BE2C (cell line): ENCODE results near the gene NEK3.
A peak's percentile ranks its signal among the peaks of the same experiment; 100 is the strongest.
"Not testable (repeated sequence)": the region's sequence is repeated elsewhere in the genome, so short reads cannot be mapped to it uniquely, and the experiment has no call there.

Experiments
- DNase-seq: peaks from one replicate; pipeline ENCODE4 v3.0.0-alpha.2; 2020
- H3K27me3 ChIP-seq: fragments of 250-450 bp; sonication (Bioruptor Pico); 2 replicates; pipeline ENCODE4 v1.5.1; 2020; ENCODE audit warnings: mild to moderate bottlenecking
- H3K36me3 ChIP-seq: fragments of 250-450 bp; sonication (Bioruptor Pico); 2 replicates; pipeline ENCODE4 v1.5.1; 2020; ENCODE audit warnings: mild to moderate bottlenecking
- H3K4me1 ChIP-seq: fragments of 250-450 bp; sonication (Bioruptor Pico); 2 replicates; pipeline ENCODE4 v1.5.1; 2020
- H3K4me3 ChIP-seq: 2 replicates; pipeline ENCODE4 v1.5.1; 2011; ENCODE audit warnings: low read depth, low read length
- H3K9me3 ChIP-seq: fragments of 250-450 bp; sonication (Bioruptor Pico); 2 replicates; pipeline ENCODE4 v1.5.1; 2020
- CTCF ChIP-seq: IDR thresholded peaks from 2 replicates; pipeline ENCODE4 v1.5.1; 2012; ENCODE audit warnings: mild to moderate bottlenecking, low read depth, low read length

The NEK3 gene

DNA sequence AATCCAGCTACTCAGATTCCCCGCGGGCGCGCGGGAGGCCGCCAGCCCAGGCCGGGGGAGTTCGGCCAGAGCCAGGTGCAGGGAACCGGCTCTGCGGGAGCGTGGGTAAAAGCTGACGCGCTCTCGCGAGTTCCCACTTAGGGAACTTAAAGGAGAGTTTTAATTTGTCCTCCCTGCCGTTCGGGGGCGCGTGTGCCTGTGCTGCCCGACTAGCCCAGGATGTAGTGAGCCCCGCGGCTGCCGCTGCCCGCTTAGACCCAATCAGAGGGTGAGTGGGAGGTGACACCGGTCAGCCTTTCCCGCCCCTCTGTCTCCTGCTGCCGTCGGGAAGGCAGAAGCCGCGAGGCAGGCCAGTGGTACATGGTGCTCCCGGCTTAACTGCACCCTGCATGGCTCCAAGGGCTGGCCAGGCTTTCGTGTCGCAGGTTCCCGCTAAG, 36.0 kb upstream of the NEK3 start:
- TF ChIP-seq CTCF, result no peak
- DNase-seq, result no peak
- Histone ChIP-seq H3K27me3 (no peaks in the 10 kb centered on the region), H3K9me3 (no peaks in the 10 kb centered on the region), H3K4me3 (no peak overlapping the region), H3K4me1 (no peaks in the 10 kb centered on the region), H3K36me3 (0 out of 2 replicates have a peak, but pooled peaks cover under 1% of the 10 kb centered on the region)

GRCh38 chr13:52194184-52194868, 34.9 kb upstream of the NEK3 start:
- no peaks in the 10 kb centered on the region for H3K27me3 ChIP-seq
- peak overlapping the region; percentile 100 for H3K4me3 ChIP-seq
- H3K4me1 ChIP-seq, result no peaks in the 10 kb centered on the region
- no peak for TF ChIP-seq CTCF
- H3K9me3 ChIP-seq, result no peaks in the 10 kb centered on the region
- DNase-seq, result peak; percentile 85
- H3K36me3 ChIP-seq, result peaks cover 6% of the 10 kb centered on the region

DNA sequence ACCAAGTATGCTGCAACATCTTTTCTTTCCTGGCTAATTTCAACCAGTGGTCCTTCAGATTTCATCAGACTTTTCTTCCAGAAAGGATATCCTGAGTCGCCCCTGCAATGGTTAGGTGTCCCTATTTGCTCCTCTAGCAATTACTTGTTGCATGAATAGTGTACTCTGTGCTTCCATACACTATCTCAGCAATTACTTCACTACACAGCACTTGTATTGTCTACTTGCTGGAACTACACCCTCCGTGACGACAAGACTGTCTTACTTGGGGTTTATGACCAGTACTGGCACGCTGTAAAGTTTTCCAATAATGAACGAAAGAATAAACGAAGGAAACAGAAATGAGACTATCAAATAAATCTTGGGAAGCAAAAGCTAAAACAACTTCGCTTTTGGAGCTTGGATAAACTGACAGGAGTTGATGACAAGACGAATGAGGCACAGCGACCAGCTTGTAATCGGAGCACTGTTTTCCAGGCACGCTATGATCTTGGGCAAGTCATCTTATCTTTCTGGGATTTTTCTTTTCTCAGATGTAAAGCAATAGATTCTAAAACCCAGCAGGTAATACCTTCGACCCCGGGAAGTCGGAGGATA, 34.3 kb upstream of the NEK3 start:
- H3K4me1 ChIP-seq, H3K27me3 ChIP-seq, DNase-seq, H3K9me3 ChIP-seq, H3K36me3 ChIP-seq: not testable (repeated sequence)
- H3K4me3 ChIP-seq, result peak overlapping the region; percentile 100

GRCh38 chr13:52187424-52188187, 28.2 kb upstream of the NEK3 start:
- peaks cover 28% of the 10 kb centered on the region for H3K36me3 ChIP-seq
- DNase-seq, result not testable (repeated sequence)

DNA sequence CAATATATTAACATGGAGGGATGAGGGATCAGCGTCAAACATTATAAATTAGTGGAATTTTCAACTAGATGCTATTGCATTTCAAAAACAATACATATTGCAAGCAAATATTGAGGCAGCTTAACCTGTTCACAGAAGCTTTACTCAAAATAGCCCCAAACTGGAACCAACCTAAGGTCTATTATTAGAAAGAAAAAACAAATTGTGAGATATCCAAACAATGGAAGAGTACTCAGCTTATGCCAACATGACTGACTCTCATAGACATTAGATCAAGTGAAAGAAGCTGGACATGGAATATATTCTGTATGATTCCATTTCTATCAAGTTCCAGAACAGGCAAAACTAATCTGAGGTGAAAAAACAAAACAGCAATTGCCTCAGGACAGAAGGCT, 27.6 kb upstream of the NEK3 start:
- no peaks in the 10 kb centered on the region for H3K27me3 ChIP-seq
- DNase-seq, result no peak
- no peaks in the 10 kb centered on the region for H3K9me3 ChIP-seq
- TF ChIP-seq CTCF, result no peak
- H3K4me3 ChIP-seq, result no peak overlapping the region
- H3K4me1 ChIP-seq, result no peaks in the 10 kb centered on the region
- H3K36me3 ChIP-seq, result peaks cover 34% of the 10 kb centered on the region

More at GRCh38 chr13:52187424-52188187, 28.2 kb upstream of the NEK3 start:
- H3K9me3 ChIP-seq, H3K4me3 ChIP-seq, H3K4me1 ChIP-seq, H3K27me3 ChIP-seq: not testable (repeated sequence)

- H3K4me3 ChIP-seq, H3K27me3 ChIP-seq, H3K4me1 ChIP-seq, DNase-seq, H3K9me3 ChIP-seq: not testable (repeated sequence)
- H3K36me3 ChIP-seq, result peaks cover 27% of the 10 kb centered on the region
These were observed 22.0 kb upstream of the NEK3 start for GRCh38 chr13:52181316-52181954.

- DNase-seq, result no peak
These were observed 20.5 kb upstream of the NEK3 start for GRCh38 chr13:52179925-52180324.

More at GRCh38 chr13:52179925-52180324, 20.5 kb upstream of the NEK3 start:
- H3K4me3 ChIP-seq, result no peak overlapping the region
- peaks cover 27% of the 10 kb centered on the region for H3K36me3 ChIP-seq
- H3K4me1 ChIP-seq, result no peaks in the 10 kb centered on the region
- no peaks in the 10 kb centered on the region for H3K9me3 ChIP-seq
- TF ChIP-seq CTCF, result no peak
- no peaks in the 10 kb centered on the region for H3K27me3 ChIP-seq
